ENCODE measurements around the gene ZDHHC4.
"Not testable (repeated sequence)": the region's sequence is repeated elsewhere in the genome, so short reads cannot be mapped to it uniquely, and the experiment has no call there.

ZDHHC4 gene

GRCh38 chr7:6630007-6630849, 53.0 kb downstream of the ZDHHC4 start:
- H3K36me3 Mint-ChIP-seq (ENCODE audit: low read depth): no peaks in the 10 kb centered on the region
- no peak overlapping the region for H3K27ac Mint-ChIP-seq
- no peak overlapping the region for H3K4me3 Mint-ChIP-seq
- no peaks in the 10 kb centered on the region for H3K4me1 Mint-ChIP-seq (ENCODE audit: low read depth)
- no peaks in the 10 kb centered on the region for H3K27me3 Mint-ChIP-seq (ENCODE audit: low read depth)
- peaks cover 4% of the 10 kb centered on the region for H3K9me3 Mint-ChIP-seq

- Mint-ChIP-seq H3K36me3 (ENCODE audit: low read depth) (no peaks in the 10 kb centered on the region), H3K9me3 (peaks cover 4% of the 10 kb centered on the region), H3K27me3 (ENCODE audit: low read depth) (no peaks in the 10 kb centered on the region), H3K4me3 (no peak overlapping the region), H3K27ac (no peak overlapping the region), H3K4me1 (ENCODE audit: low read depth) (peaks cover 1% of the 10 kb centered on the region)
These were observed 54.4 kb downstream of the ZDHHC4 start for GRCh38 chr7:6631605-6632004.

GRCh38 chr7:6634021-6634420, 56.8 kb downstream of the ZDHHC4 start:
- peaks cover 4% of the 10 kb centered on the region for H3K9me3 Mint-ChIP-seq
- H3K36me3 Mint-ChIP-seq (ENCODE audit: low read depth): peaks cover 5% of the 10 kb centered on the region
- no peaks in the 10 kb centered on the region for H3K27me3 Mint-ChIP-seq (ENCODE audit: low read depth)
- H3K4me3 Mint-ChIP-seq: no peak overlapping the region
- H3K27ac Mint-ChIP-seq: no peak overlapping the region
- H3K4me1 Mint-ChIP-seq (ENCODE audit: low read depth): peaks cover 7% of the 10 kb centered on the region

DNA sequence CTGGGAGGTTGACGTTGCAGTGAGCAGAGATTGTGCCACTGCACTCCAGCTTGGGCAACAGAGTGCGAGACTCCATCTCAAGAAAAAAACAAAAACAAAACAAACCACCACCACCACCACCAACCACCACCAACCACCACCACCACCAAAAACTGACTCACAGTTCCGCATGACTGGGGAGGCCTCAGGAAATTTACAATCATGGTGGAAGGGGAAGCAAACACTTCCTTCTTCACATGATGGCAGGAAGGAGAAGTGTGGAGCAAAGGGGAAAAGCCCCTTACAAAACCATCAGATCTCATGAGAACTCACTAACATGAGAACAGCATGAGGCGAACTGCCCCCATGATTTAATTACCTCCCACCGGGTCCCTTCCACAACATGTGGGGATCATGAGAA, 57.7 kb downstream of the ZDHHC4 start:
- H3K4me1 Mint-ChIP-seq (ENCODE audit: low read depth): peaks cover 15% of the 10 kb centered on the region
- H3K36me3 Mint-ChIP-seq (ENCODE audit: low read depth): peaks cover 13% of the 10 kb centered on the region
- H3K9me3 Mint-ChIP-seq; H3K4me3 Mint-ChIP-seq; H3K27me3 Mint-ChIP-seq (ENCODE audit: low read depth); H3K27ac Mint-ChIP-seq: not testable (repeated sequence)

GRCh38 chr7:6636741-6637543, 59.7 kb downstream of the ZDHHC4 start, which contains the start of gene ZNF316:
Gene ZNF316 (plus strand): TSS chr7:6637318. CDS start chr7:6642410, 5,092 bp downstream.
- Mint-ChIP-seq H3K4me1 (ENCODE audit: low read depth) (peaks cover 18% of the 10 kb centered on the region), H3K27ac (peak within 1 kb of the TSS; percentile 63), H3K27me3 (ENCODE audit: low read depth) (no peaks in the 10 kb centered on the region), H3K9me3 (peaks cover 4% of the 10 kb centered on the region), H3K4me3 (peak within 1 kb of the TSS; percentile 81), H3K36me3 (ENCODE audit: low read depth) (peaks cover 20% of the 10 kb centered on the region)

DNA sequence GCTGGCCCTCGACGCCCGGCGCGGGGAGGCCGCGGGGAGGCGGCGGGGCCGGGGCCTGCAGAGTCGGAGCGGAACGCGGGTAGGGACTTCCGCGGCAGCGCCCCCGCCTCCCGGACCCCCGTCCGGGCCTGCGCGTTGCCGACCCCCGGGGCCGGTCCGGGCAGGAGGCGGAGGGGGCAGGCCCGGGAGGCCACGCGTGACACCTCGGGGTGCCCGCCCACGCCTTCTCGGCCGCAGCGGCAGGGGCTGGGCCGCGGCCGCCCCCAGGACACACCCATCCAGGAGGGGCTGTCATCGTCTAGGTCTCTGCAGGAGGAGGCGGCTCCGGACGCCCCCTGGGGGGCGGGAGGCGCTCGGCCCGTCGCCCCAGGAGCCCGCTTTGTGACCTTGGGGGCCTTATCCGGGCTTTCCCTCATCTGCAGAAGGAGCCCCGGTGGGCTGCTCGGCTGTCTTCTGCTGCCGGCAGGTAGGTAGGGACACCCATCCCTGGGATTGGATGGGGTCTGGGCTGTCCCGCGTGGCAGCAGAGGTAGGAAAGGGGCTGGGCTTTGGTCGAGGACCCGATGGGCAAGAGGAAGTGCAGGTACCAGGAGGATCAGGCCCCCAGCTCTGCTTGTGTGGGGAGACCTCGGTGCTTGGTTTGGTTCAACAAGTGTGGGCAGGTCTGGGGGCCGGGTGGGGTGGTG, 60.4 kb downstream of the ZDHHC4 start:
- H3K9me3 Mint-ChIP-seq: peaks cover 4% of the 10 kb centered on the region
- H3K27me3 Mint-ChIP-seq (ENCODE audit: low read depth): no peaks in the 10 kb centered on the region
- H3K4me3 Mint-ChIP-seq: peak overlapping the region; percentile 81
- H3K4me1 Mint-ChIP-seq (ENCODE audit: low read depth): peaks cover 18% of the 10 kb centered on the region
- H3K27ac Mint-ChIP-seq: peak overlapping the region; percentile 56
- H3K36me3 Mint-ChIP-seq (ENCODE audit: low read depth): peaks cover 24% of the 10 kb centered on the region
